ENCODE data around the gene XPO5. TPM values are rescaled to one million over a fixed set of nuclear protein-coding genes. Genes with fewer than 3 reads are reported as not detected.
"Not testable (repeated sequence)": the region's sequence is repeated elsewhere in the genome, so short reads cannot be mapped to it uniquely, and the experiment has no call there.

The XPO5 gene
- total and polyA plus RNA-seq, 9 of the 15 experiments (the other 6 are each of a cell fraction or from before 2014, with no cell fraction given): 36.0 to 170 (median 99.1) TPM

DNA sequence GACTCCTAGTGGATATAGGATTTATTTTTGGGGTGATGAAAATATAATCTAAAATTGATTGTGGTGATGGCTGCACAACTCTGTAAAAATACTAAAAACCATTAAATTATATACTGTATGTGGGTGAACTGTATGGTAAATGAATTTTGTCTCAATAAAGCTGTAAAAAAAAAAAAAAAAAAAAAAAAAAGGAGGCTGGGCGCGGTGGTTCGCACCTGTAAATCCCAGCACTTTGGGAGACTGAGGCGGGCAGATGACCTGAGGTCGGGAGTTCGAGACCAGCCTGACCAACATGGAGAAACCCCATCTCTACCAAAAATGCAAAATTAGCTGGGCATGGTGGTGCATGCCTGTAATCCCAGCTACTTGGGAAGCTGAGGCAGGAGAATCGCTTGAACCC is 18.2 kb downstream of the XPO5 start:
- peaks cover 98% of the 10 kb centered on the region for H3K36me3 ChIP-seq (ENCODE audit: control insufficient read depth, insufficient read depth, low read length)
- ATAC-seq; H3K27me3 ChIP-seq (ENCODE audit: control insufficient read depth in 2 of 2, insufficient read depth in 2 of 2, low read length in 2 of 2); H3K27ac ChIP-seq (ENCODE audit: extremely low read depth, low read depth, low read length); H3K9me1 ChIP-seq (ENCODE audit: control insufficient read depth, insufficient read depth, low read length); H3K9me3 ChIP-seq (replicated peaks; ENCODE audit: control insufficient read depth, insufficient read depth, low read depth, low read length); H2AFZ ChIP-seq (ENCODE audit: low read depth, low read length); H3K9ac ChIP-seq (ENCODE audit: insufficient read depth in 1 of 2, low read depth in 2 of 2, low read length in 2 of 2); H3K4me1 ChIP-seq (replicated peaks in 1 of 2; ENCODE audit: control insufficient read depth in 2 of 2, insufficient read depth in 2 of 2, low read length in 2 of 2); H3K79me2 ChIP-seq (ENCODE audit: control insufficient read depth, insufficient read depth, low read length); intact Hi-C loops (cut with micrococcal nuclease); CTCF ChIA-PET (ENCODE audit: low intra/inter-chr PET ratio); H4K20me1 ChIP-seq (replicated peaks; ENCODE audit: control insufficient read depth, insufficient read depth, low read length); DNase-seq (ENCODE audit: extremely low read depth in 1 of 4, low spot score in 3 of 4); H3K4me3 ChIP-seq; H3K4me2 ChIP-seq (ENCODE audit: insufficient read depth, low read length); in situ Hi-C loops (cut with MboI); FAIRE-seq; BruUV-seq (replicated peaks): not testable (repeated sequence)
- 94% methylated on average over 5 of the region's 7 CpGs for WGBS (ENCODE audit: insufficient coverage, low coverage, missing lambda C conversion rate)
- peak; percentile 72; the same call in 1 of the 2 replicates for TF ChIP-seq ZNF384 (IDR thresholded peaks at IDR 0.05; ENCODE audit: low read depth, low read length)
- TF ChIP-seq, protein P1, sequence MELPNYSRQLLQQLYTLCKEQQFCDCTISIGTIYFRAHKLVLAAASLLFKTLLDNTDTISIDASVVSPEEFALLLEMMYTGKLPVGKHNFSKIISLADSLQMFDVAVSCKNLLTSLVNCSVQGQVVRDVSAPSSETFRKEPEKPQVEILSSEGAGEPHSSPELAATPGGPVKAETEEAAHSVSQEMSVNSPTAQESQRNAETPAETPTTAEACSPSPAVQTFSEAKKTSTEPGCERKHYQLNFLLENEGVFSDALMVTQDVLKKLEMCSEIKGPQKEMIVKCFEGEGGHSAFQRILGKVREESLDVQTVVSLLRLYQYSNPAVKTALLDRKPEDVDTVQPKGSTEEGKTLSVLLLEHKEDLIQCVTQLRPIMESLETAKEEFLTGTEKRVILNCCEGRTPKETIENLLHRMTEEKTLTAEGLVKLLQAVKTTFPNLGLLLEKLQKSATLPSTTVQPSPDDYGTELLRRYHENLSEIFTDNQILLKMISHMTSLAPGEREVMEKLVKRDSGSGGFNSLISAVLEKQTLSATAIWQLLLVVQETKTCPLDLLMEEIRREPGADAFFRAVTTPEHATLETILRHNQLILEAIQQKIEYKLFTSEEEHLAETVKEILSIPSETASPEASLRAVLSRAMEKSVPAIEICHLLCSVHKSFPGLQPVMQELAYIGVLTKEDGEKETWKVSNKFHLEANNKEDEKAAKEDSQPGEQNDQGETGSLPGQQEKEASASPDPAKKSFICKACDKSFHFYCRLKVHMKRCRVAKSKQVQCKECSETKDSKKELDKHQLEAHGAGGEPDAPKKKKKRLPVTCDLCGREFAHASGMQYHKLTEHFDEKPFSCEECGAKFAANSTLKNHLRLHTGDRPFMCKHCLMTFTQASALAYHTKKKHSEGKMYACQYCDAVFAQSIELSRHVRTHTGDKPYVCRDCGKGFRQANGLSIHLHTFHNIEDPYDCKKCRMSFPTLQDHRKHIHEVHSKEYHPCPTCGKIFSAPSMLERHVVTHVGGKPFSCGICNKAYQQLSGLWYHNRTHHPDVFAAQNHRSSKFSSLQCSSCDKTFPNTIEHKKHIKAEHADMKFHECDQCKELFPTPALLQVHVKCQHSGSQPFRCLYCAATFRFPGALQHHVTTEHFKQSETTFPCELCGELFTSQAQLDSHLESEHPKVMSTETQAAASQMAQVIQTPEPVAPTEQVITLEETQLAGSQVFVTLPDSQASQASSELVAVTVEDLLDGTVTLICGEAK (IDR thresholded peaks at IDR 0.05): peak; percentile 83
- TF ChIP-seq, protein P1 (CRISPR knock-in tag; IDR thresholded peaks at IDR 0.05): peak; percentile 76
- POLR2A ChIA-PET: interaction anchor here (1.7 kb wide), 1 partner anchor 8 kb away, joined by 6 read pairs; no protein-coding TSS in a partner anchor
